CD4-positive, alpha-beta T cell treated with Interleukin-10 for 1 hour (primary cell): ENCODE data around the gene PLCH2.

Experiments used
- DNase-seq: peaks from one replicate; pipeline ENCODE4 v3.0.0-alpha.2; 2020

PLCH2 gene

GRCh38 chr1:2517966-2518365, 41.9 kb downstream of the PLCH2 start:
- DNase-seq = no peak

GRCh38 chr1:2518528-2518927, 42.4 kb downstream of the PLCH2 start:
- DNase-seq = no peak

DNA sequence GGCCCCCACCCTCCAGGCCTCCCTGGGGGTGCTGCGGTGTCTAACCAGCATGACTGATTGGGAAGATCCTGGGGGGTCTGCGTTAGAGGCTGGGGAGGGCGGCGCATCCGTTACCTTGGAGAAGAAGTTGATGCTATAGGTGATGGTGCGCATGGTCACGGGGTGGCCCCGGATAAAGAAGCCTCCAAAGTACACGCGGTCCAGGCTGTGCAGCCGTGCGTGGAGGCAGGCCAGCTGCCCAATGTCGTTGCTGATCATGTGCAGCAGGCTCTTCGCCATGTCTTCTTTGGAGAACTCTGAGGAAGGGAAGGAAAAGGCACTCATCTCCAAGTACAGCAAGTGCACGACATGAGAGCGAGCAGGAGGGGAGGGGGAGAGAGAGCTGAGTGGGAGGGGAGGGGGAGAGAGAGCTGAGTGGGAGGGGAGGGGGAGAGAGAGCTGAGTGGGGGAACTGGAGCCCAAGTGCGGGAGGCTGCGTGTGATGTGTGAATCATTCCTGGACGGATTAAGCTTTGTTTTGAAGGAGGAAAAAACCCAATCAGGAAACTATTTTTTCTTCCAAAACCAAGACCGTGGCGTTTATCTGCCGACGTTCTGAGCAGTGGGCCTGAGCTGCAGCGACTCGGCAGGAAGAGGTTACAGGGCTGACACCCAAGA, 43.1 kb downstream of the PLCH2 start:
- no peak for DNase-seq

DNA sequence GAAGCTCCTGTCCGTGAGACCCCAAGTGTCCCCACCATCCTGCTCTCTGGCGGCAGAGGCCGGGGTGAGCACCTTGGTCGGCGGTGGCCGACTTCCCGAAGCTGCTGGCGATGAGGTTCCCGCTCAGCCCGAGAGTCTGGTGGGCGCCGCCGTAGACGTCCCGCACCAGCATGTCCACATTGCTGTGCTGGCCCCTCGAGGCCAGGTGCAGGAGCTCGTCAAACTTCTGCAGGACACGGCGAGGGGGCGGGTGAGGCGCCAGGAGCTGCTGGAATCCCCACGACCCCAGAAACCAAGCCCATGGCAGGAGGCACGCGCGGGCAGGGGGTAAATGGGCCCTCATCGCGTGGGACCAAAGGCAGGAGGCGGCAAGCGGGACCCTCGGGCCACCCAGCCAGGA, 43.6 kb downstream of the PLCH2 start:
- no peak for DNase-seq

DNA sequence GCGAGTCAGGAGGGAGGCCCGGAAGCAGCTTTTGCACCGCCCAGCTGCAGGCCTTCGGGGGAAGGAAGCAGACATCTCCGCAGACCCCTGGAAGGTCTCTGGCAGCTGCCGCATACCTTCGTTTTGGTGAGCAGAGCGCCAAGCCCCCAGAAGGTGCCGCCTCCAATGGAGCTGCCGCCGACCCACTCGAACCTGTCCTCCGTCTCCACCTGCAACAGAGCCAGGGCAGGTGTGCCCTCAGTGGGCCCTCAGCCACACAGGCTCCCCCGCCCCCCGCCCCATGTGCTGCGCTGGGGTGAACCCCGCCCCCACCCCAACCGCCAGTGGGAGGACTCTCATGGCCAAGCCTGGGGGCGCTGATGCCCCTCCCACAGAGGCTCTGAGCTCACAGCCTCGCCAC, 44.1 kb downstream of the PLCH2 start:
- no peak for DNase-seq

DNA sequence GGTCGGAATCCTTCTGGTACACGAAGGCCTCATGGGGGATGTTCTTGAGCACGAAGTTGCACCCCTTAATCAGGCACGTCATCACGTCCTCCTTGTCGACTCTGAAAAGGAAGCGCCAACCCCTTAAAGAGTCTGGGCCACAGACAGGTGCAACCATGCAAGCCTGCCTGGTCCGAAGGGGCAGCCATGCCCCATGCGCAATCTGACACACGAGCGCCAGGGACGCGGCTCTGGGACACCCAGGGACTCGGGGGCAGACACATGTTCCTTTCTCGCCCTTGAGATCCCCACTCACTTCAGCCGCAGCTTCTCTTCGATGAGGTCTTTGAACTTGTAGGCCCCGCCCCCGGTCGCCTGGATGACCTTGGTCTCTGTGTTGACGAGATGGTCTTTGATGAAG, 44.7 kb downstream of the PLCH2 start:
- no peak for DNase-seq

GRCh38 chr1:2522230-2522629, 46.1 kb downstream of the PLCH2 start:
- DNase-seq = no peak

DNA sequence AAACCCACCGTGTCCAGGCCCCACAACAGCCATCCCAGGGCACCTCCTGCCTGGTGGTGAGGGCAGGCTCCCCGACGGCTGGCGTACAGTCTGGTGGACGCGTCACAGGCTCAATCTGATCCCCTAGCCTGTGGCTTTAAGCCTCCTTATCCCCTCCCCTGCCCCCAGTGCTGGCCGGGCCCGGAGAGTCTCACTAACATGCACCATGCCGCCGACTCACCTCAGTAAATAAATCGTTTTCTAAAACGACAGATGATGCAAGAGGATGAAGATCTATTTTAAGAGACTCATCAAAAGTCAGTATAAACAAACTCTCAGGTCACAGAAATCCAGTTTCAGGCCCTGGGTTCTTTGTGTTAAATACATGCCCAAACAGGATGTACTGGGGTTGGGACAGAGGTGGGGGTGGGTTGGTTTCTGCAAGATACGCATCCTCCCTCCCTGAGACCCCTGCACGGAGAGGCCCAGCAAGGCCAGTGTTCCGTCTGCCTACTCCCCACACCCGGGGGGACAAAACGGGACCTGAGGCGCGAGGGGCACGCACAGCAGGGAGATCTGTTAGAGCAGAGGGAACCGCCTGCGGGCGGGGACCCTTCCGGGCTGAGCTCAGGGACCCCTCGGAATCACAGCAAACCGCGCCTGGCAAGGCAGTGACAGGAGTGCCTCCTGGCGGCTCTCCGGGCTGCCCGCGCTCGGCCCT, 47.3 kb downstream of the PLCH2 start:
- DNase-seq = no peak

DNA sequence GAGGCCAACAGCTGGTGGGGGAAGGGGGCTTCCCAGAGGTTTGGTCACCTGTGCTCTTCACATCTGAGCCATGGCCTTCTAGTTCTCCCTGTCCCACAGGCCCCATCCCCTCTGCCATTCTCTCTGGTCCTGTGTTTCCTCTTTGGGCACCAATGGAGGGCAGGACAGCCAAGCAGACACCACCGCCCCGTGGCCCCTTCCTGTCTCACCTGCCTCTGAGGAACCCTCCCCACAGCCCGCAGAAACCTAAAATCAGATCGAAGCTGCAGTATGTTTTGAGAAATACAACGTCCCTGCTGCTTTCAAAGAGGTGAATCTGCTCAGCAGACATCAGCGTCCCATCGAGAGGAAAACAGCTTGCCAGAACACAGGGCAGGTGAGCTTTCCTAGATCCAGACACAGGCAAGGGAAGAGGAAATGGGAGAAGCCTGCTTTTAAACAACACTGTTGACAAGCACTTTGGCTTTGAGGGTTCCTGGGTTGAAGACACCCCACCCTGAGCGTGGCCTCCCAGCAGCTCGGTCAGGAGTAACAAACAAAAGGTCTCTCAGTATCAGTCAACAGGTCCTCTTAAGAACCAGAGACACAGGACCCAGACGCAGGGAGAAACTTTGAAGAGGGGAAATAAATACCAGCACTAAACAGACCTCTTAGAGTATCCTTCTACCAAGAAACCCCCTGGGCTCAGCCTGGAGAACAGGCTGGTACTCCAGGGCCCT, 48.0 kb downstream of the PLCH2 start:
- DNase-seq = peak; percentile 64

DNA sequence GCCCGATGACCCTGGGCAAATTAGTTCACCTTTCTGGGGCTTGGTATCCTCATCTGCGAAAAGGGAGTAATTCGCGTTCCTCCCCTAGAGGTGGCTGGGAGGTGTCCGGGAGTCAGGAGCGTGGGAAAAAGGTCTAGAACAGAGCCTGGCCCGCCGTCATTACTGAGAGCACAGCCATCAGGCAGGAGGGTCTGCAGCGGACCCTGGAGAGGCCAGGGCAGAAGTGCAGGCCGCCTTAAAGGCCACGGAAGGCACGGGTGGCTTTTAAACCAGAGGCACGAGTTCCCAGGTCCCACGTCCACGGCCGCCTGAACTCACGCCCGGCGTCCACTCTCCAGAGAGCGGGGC, 49.5 kb downstream of the PLCH2 start:
- no peak for DNase-seq

DNA sequence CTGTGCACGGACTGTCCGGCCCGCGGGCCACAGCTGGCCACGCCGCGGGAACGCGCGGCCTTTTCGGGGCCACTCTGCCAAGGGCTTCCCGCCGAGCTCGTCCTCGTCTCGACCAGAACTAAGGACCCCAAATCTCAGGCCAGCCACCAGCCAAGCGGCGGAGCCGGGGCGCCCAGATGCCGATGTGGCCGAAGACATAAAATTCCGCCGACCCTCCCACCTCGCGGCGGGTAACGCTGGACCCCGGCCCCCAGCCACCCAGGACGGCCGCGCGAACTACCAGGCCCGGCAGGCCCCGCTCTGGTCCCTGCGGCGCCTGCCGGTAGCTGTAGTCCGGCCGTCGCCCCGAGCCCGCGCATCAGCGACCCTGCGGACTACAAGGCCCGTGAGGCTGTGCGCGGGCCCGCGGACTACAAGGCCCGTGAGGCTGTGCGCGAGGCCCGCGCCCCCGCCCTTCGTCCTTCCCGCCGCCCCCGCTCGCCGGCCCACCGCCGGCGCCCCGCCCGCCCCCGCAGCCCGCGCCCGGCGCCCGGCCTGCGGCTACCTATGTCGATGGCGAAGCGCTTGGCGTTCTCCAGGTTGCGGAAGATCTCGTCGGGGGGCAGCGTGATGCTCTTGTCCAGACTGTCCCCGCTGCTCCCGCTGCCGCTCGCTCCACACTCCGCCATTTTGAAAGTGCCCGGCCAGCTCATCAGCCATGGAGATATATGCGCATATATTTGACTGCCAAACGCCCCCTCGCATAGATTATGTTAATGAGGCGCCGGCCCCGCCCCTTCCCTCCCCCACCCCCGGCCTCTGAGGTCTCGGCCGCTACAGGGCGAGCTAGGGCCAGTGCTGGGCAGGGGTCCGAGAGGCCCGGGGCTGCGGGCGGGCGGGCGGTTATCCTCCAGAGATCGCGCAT, 50.1 kb downstream of the PLCH2 start, which contains the start of gene PANK4:
Gene PANK4 (minus strand): TSS at position 677 of the 904 bp plus-strand sequence. CDS start 9 bp downstream, at position 668.
- peak; percentile 90 for DNase-seq

GRCh38 chr1:2526824-2527555, 50.9 kb downstream of the PLCH2 start:
- DNase-seq = no peak

GRCh38 chr1:2527556-2527860, 51.4 kb downstream of the PLCH2 start:
- no peak for DNase-seq

DNA sequence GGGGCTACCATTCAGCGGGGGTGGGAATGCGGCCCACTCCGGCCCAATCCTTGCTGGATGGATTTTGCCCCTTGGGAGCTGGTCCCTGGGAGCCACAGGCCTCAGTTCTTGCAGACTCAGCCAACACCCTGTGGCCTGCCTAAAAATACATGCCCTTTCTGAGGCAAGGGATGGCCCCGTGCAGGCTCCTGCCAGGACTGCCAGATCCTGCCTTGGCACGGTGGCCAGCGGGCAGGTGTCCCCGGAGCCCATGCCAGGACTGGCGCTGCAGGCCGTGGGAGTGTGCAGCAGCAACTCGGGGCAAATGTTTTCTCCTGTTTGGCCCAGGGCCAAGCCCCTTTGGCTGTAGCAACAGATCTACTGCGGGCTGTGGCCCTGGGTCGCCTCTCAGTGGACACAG, 51.9 kb downstream of the PLCH2 start:
- no peak for DNase-seq

DNA sequence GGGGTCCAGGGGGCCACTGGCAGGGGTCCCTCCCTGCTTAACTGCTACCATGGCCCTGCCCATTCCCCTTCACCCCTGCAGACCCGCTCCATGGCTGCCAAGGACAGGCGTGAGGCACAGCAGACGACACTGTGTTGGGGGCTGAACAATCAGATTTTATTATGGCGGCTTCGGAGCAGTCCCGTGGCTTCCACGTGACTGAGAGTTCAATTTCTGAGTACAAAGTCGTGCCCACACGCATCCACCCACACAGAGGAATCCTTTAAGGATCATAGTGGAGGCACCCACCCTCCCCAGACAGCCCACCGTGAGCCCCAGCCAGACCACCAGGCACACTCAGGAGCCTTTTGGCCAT, 52.5 kb downstream of the PLCH2 start:
- no peak for DNase-seq

DNA sequence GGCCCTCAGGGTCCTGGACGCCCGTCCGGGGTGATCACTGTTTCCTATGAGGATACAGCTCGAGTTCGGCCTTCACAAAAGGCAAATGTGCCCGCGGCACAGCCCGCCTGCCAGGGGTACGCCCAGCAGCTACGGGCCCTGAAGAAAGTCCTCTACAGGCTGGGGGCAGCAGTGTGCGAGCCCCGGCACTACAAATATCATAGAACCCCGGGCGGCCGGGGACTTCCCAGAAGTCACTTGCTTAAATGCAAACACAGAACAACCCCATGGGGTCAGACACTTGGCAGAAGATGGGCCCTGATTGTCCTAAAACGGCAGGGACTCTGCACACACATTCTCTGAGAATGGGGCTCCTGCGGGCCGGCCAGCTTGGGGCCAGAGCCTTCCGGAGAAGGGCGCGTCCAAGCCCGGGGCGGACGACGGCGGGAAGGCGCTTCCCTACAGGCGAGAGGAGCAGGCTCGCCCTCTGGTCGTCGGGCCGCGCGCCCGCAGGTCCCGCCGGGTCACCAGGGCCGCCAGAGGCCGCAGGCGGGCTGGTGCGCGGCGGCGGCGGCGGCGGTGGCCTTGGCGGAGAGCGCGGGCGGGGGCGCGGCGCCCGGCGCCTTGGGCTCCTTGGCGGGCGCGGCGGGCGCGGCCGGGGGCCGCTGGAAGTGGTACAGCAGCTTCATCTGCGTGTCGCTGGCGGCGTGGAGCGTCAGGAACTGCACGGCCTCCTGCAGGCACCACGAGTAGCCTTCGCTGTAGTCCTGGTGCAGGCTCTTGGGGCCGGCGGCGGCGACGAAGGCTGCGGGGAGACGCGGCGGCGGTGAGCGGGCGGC, 53.1 kb downstream of the PLCH2 start:
- peak; percentile 62 for DNase-seq

DNA sequence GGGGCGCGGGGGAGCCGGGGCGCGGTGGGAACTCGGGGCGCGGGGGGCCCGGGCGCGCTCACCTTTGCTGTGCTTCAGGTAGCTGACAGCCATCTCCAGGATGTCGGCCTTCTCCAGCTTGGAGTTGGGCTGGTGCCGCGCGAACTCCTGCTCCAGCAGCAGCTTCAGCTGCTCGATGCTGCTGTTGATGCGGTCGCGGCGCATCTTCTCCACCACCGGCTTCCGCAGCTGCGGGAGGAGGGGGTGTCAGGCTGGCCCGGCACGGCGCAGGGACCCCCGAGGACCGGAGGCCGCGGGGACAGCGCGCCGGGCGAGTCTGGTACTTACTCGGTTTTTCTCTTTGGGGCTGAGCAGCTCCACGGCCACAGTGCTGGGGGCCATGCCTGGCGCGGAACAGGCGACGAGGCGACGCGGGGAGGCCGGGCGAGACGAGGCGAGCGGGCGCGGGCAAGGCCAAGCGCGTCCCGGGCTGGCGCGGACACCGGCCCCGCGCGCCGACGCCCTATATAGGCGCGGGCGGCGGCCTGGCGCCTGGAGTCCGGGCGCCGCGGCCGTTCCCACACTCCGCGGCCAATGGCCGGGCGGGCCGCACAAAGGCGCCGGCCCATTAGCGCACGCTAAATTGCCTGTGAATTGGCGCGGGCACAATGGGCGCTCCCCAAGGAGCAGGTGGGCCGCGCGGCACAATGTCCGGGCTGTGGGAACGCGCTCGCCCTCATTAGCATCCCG, 53.9 kb downstream of the PLCH2 start, which contains the start of gene HES5:
Gene HES5 (minus strand): TSS at position 480 of the 729 bp plus-strand sequence. CDS start 99 bp downstream, at position 381.
- no peak for DNase-seq

DNA sequence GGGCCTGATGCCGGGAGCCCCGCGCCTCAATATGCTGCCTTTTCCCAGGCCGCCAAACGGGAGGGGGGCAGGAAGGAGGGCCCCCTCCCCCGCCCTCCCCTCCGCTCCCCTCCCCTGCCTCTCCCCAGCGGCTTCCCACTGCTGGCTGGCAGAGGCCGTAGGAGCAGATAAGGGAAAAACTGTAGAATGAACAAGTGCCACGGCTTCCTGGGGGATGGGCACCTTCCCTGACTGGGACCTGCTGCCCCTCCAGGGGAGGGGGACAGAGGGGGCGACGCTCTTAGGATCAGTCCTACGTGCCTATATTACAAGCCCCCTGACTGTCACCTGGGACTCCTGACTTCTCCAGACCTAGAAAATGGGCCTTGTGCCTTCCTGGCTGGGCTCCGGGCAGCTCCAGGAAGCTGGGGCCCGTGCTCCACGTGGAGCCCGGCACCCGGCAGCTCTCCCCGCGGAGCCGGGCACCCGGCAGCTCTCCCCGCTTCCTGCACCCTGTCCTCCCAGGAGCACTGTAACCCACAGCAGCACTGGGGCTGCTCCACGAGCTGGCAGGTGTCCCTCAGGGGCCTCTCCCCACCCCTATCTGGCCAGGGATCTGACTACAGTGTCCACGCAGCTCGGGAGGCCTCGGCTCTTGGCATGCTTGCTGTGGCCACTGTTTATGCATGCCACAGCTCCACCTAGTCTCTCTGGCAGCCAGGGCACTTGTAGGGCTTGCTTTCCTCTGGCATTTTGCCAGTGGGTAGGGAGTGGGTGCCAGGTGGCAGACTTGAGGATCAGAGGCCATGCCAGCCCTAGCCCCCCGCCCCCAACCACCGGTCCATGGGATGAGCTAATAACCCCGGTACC, 54.6 kb downstream of the PLCH2 start:
- no peak for DNase-seq

- DNase-seq = no peak
Measured at GRCh38 chr1:2532485-2533160, 56.5 kb downstream of the PLCH2 start.
